Trophoblast cell (in vitro differentiated cells and primary cell): ENCODE measurements around the gene MACROH2A2.

Source experiments
- DNase-seq, 2 donors: peaks; one replicate each; pipeline ENCODE4 v3.0.0-alpha.2; 2016
- H2AFZ ChIP-seq: 2 replicates; pipeline ENCODE4 v1.6.1; 2013; ENCODE audit warnings: low read length, moderate library complexity, mild to moderate bottlenecking; ENCODE audit not compliant: insufficient read depth, poor library complexity
- H2AK5ac ChIP-seq: 2 replicates; pipeline ENCODE4 v1.6.1; 2013; ENCODE audit warnings: mild to moderate bottlenecking, low read length
- H2BK120ac ChIP-seq: 2 replicates; pipeline ENCODE4 v1.6.1; 2013; ENCODE audit warnings: low read length, mild to moderate bottlenecking, moderate library complexity; ENCODE audit not compliant: insufficient read depth, poor library complexity
- H2BK12ac ChIP-seq: 2 replicates; pipeline ENCODE4 v1.6.1; 2013; ENCODE audit warnings: mild to moderate bottlenecking, low read length, moderate library complexity
- H2BK5ac ChIP-seq: 2 replicates; pipeline ENCODE4 v1.6.1; 2013; ENCODE audit warnings: low read length, low read depth, moderate library complexity, mild to moderate bottlenecking; ENCODE audit not compliant: poor library complexity
- H3K14ac ChIP-seq: 2 replicates; pipeline ENCODE4 v1.6.1; 2013; ENCODE audit warnings: mild to moderate bottlenecking, low read length
- H3K18ac ChIP-seq: 2 replicates; pipeline ENCODE4 v1.6.1; 2013; ENCODE audit warnings: mild to moderate bottlenecking, low read length
- H3K23ac ChIP-seq: 2 replicates; pipeline ENCODE4 v1.6.1; 2013; ENCODE audit warnings: low read length
- H3K27ac ChIP-seq: 2 replicates; pipeline ENCODE4 v1.5.1; 2013; ENCODE audit warnings: low read depth, mild to moderate bottlenecking, inconsistent platforms, low read length, moderate library complexity
- H3K27me3 ChIP-seq: 2 replicates; pipeline ENCODE4 v1.6.1; 2013; ENCODE audit warnings: inconsistent platforms, mild to moderate bottlenecking, low read length, moderate library complexity; ENCODE audit not compliant: insufficient read depth
- H3K36me3 ChIP-seq, 2 experiments: 1 replicate in 1 of 2; 2 replicates in 1 of 2; pipeline ENCODE4 v1.6.1; 2013; ENCODE audit warnings: low read length in 2 of 2, mild to moderate bottlenecking in 2 of 2, moderate library complexity in 1 of 2; ENCODE audit not compliant: insufficient read depth in 2 of 2, control insufficient read depth in 1 of 2
- H3K4ac ChIP-seq: 2 replicates; pipeline ENCODE4 v1.6.1; 2013; ENCODE audit warnings: low read depth, mild to moderate bottlenecking, low read length, moderate library complexity
- H3K4me1 ChIP-seq, 2 experiments: 1 replicate in 1 of 2; 2 replicates in 1 of 2; pipeline ENCODE4 v1.6.1; 2013; ENCODE audit warnings: low read length in 2 of 2, mild to moderate bottlenecking in 2 of 2, moderate library complexity in 1 of 2; ENCODE audit not compliant: insufficient read depth in 2 of 2, control insufficient read depth in 1 of 2
- H3K4me2 ChIP-seq: 2 replicates; pipeline ENCODE4 v1.6.1; 2013; ENCODE audit warnings: inconsistent platforms, mild to moderate bottlenecking, low read length, moderate library complexity
- H3K4me3 ChIP-seq: 2 replicates; pipeline ENCODE4 v1.5.1; 2013; ENCODE audit warnings: mild to moderate bottlenecking, low read depth, low read length, inconsistent platforms
- H3K79me1 ChIP-seq: one replicate; pipeline ENCODE4 v1.6.1; 2013; ENCODE audit warnings: low read length
- H3K79me2 ChIP-seq: 2 replicates; pipeline ENCODE4 v1.6.1; 2013; ENCODE audit warnings: low read length, mild to moderate bottlenecking; ENCODE audit not compliant: control insufficient read depth, insufficient read depth, poor library complexity
- H3K9ac ChIP-seq: 2 replicates; pipeline ENCODE4 v1.6.1; 2013; ENCODE audit warnings: mild to moderate bottlenecking, low read length
- H3K9me3 ChIP-seq: 2 replicates; pipeline ENCODE4 v1.6.1; 2013; ENCODE audit warnings: low read depth, mild to moderate bottlenecking, control low read depth, inconsistent platforms, low read length; ENCODE audit not compliant: insufficient read depth
- H4K12ac ChIP-seq: 2 replicates; pipeline ENCODE4 v1.6.1; 2013; ENCODE audit warnings: low read depth, mild to moderate bottlenecking, low read length, moderate library complexity
- H4K8ac ChIP-seq: 2 replicates; pipeline ENCODE4 v1.6.1; 2013; ENCODE audit warnings: low read depth, mild to moderate bottlenecking, low read length, moderate library complexity
- H4K91ac ChIP-seq: one replicate; pipeline ENCODE4 v1.6.1; 2013; ENCODE audit warnings: low read depth, mild to moderate bottlenecking, low read length, moderate library complexity
- WGBS: extraction: QIAGEN DNeasy Blood & Tissue Kit; methylation state at CpG from one replicate; pipeline ENCODE4 v1.1.7; 2013; ENCODE audit warnings: missing lambda C conversion rate; ENCODE audit not compliant: insufficient read length, insufficient coverage; ENCODE audit errors: extremely low coverage; 5-methylcytosine and 5-hydroxymethylcytosine counted together

Gene MACROH2A2

DNA sequence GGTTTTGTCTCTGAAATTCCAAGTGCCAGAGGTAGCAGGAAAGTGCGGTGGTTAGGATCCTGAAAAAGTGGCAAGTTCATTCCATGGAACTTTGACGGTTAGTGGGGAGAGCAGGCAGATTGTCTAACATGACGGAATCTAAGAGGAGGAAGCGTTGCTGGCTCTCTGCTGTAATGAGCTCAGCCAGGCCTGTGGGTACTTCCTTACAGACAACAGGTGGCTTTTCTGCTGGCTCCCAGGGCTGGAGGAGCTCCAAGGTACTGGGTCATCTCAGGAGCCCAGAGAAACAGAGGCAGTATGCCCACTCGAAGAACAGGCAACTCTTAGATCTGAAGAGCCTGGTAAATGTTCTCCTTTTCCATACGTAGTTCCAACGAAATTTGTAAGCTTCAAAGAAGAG, 83.0 kb downstream of the MACROH2A2 start:
- no peak overlapping the region for H4K8ac ChIP-seq
- H3K79me1 ChIP-seq = peaks cover 3% of the 10 kb centered on the region
- DNase-seq = no peak
- H3K4ac ChIP-seq = no peak overlapping the region
- no peak overlapping the region for H3K9ac ChIP-seq
- peaks cover 5% of the 10 kb centered on the region for H3K27me3 ChIP-seq
- no peak overlapping the region for H2BK12ac ChIP-seq
- H3K23ac ChIP-seq = no peak overlapping the region
- peaks cover 5% of the 10 kb centered on the region for H3K79me2 ChIP-seq
- H3K4me2 ChIP-seq = no peak overlapping the region
- H2BK120ac ChIP-seq = no peak overlapping the region
- no peak overlapping the region for H3K18ac ChIP-seq
- H3K14ac ChIP-seq = no peak overlapping the region
- no peak overlapping the region for H3K27ac ChIP-seq
- H3K4me3 ChIP-seq = no peak overlapping the region
- no peak overlapping the region for H4K91ac ChIP-seq
- H2AFZ ChIP-seq = no peak overlapping the region
- WGBS = no CpG with 5 or more reads among the region's 7 CpGs
- H4K12ac ChIP-seq = no peak overlapping the region
- no peaks in the 10 kb centered on the region for H3K9me3 ChIP-seq
- no peak overlapping the region for H2BK5ac ChIP-seq
- H3K4me1 ChIP-seq = peaks cover 3 to 4% of the 10 kb centered on the region in 2 experiments
- no peaks in the 10 kb centered on the region for H3K36me3 ChIP-seq
- no peak overlapping the region for H2AK5ac ChIP-seq

DNA sequence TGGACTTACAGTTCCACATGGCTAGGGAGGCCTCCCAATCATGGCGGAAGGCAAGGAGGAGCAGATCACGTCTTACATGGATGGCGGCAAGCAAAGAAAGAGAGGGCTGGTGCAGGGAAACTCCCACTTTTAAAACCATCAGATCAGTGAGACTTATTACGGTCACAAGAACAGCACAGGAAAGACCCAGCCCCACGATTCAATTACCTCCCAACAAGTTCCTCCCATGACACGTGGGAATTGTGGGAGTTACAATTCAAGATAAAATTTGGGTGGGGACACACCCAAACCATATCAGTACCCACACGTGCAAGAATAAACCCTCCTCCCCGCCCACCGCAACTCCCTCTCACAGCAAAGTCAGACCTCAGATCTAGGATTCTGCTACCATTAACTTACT, 84.5 kb downstream of the MACROH2A2 start:
- Histone ChIP-seq H2AFZ (no peak overlapping the region), H3K9me3 (no peaks in the 10 kb centered on the region), H3K4me2 (no peak overlapping the region), H3K4me3 (no peak overlapping the region), H3K27ac (no peak overlapping the region), H3K14ac (no peak overlapping the region), H2BK5ac (no peak overlapping the region), H3K23ac (no peak overlapping the region), H4K12ac (no peak overlapping the region), H3K4me1 (peaks cover 3% of the 10 kb centered on the region in 2 experiments), H3K18ac (no peak overlapping the region), H3K79me2 (peaks cover 5% of the 10 kb centered on the region), H2AK5ac (no peak overlapping the region), H3K36me3 (no peaks in the 10 kb centered on the region), H3K79me1 (peaks cover 3% of the 10 kb centered on the region), H4K91ac (no peak overlapping the region), H2BK12ac (no peak overlapping the region), H3K4ac (no peak overlapping the region), H3K27me3 (peaks cover 5% of the 10 kb centered on the region), H2BK120ac (no peak overlapping the region), H3K9ac (no peak overlapping the region), H4K8ac (no peak overlapping the region)
- no CpG with 5 or more reads among the region's 9 CpGs for WGBS
- DNase-seq = no peak

DNA sequence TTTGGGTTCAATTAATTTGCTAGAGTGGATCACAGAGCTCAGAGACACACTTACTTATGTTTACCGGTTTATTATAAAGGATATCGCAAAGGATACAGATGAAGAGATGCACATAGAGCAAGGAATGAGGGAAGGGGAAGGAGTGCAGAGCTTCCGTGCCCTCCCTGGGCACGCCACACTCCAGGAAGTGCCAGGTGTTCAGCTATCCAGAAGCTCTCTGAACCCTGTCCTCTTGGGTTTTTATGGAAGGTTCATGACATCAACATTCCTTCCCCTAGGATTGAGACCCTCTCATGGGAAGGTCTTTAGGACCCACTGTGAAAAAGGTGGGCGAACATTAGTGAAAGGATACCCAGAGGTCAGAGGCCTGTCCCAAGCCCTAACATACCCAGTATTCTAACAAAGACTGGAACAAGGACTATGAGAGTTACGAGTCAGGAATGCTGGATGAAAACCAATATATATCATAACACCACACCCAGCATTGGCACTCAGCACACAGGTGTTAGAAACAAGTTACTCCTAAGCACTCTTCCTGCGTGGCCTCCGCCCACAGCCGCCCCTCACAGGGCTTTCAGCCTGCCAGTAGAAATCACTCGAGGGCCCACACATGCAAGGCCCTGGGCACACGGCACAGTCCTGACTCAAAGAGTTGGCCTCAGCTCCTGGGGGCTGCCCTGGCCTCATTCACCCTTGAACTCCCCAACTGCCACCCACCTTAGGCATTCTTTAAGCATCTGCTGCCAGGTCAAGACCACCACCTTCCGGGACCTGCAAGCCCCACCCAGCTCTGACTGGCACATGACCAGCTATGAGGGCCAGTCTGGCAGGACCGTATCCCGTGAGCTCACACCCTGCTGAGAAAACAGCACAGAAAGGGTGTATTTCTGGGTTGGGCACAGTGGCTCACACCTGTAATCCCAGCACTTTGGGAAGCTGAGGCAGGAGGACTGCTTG, 85.6 kb downstream of the MACROH2A2 start:
- no peak overlapping the region for H2AFZ ChIP-seq

DNA sequence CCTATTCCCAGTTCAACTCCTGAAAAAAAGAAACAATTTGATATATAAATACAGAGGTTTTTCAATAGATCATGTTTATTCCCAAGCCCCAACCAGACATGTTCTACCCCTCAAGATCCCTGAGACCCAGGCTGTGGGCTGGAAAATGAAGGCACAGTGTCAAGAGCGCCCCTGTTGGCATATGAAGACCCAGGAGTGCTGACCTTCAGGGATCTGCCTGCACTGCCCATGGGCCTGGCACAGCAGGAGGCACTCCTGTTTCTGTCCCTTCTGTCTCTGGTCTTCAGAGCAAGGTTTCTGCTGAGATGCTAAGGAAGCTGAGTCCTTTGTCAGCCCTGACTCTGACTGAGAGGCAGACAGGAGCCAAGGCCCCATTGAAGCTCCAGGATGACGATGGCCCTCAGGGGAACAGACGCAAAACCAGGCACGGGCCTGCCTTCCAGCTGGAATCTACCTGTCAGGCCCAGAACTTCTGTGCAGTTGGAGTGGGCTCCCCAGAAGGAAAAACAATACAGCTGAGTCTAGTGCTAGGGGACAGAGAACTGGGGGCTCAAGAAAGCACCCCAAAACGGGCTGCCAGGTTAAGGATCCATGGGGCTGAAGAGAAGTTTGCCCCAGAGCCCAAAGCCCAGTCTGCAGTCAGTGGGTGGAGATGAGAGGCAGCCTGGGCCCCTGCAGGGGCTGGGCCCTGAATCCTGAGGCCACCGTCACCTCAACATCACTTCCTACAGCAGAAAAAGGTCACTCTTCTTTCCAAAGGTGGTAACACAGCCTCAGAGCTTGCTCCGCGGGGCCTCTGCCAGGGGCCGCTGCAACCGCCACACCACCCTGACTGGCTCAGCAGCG, 86.7 kb downstream of the MACROH2A2 start:
- no peak for DNase-seq
- Histone ChIP-seq H3K18ac (no peak overlapping the region), H3K4me3 (no peak overlapping the region), H3K9ac (no peak overlapping the region), H3K79me2 (no peaks in the 10 kb centered on the region), H3K27ac (no peak overlapping the region), H3K4ac (no peak overlapping the region), H4K12ac (no peak overlapping the region), H3K79me1 (no peaks in the 10 kb centered on the region), H3K36me3 (no peaks in the 10 kb centered on the region), H4K8ac (no peak overlapping the region), H2BK12ac (no peak overlapping the region), H2BK120ac (no peak overlapping the region), H3K27me3 (no peaks in the 10 kb centered on the region), H2AK5ac (no peak overlapping the region), H3K4me1 (no peaks in the 10 kb centered on the region), H3K4me2 (no peak overlapping the region), H2BK5ac (no peak overlapping the region), H3K9me3 (no peaks in the 10 kb centered on the region), H4K91ac (no peak overlapping the region), H3K14ac (no peak overlapping the region), H2AFZ (no peak overlapping the region), H3K23ac (no peak overlapping the region)
- WGBS = no CpG with 5 or more reads among the region's 11 CpGs

More for the DNA sequence above, 85.6 kb downstream of the MACROH2A2 start:
- no peak overlapping the region for H2AK5ac ChIP-seq
- no peaks in the 10 kb centered on the region for H3K4me1 ChIP-seq
- H3K27ac ChIP-seq = no peak overlapping the region
- DNase-seq = no peak
- no peaks in the 10 kb centered on the region for H3K79me1 ChIP-seq
- no CpG with 5 or more reads among the region's 14 CpGs for WGBS
- no peak overlapping the region for H4K8ac ChIP-seq
- no peak overlapping the region for H3K9ac ChIP-seq
- H3K36me3 ChIP-seq = no peaks in the 10 kb centered on the region
- H3K27me3 ChIP-seq = no peaks in the 10 kb centered on the region
- H2BK120ac ChIP-seq = no peak overlapping the region
- H3K4me2 ChIP-seq = no peak overlapping the region
- no peak overlapping the region for H3K23ac ChIP-seq
- H3K79me2 ChIP-seq = no peaks in the 10 kb centered on the region
- no peak overlapping the region for H4K91ac ChIP-seq
- no peaks in the 10 kb centered on the region for H3K9me3 ChIP-seq
- no peak overlapping the region for H3K18ac ChIP-seq
- H4K12ac ChIP-seq = no peak overlapping the region
- H3K14ac ChIP-seq = no peak overlapping the region
- no peak overlapping the region for H2BK12ac ChIP-seq
- H3K4me3 ChIP-seq = no peak overlapping the region
- no peak overlapping the region for H2BK5ac ChIP-seq
- H3K4ac ChIP-seq = no peak overlapping the region
